ENCODE results near the gene GBX1.

The GBX1 gene

GRCh38 chr7:151128144-151128543 is 39.4 kb downstream of the GBX1 start:
- Histone ChIP-seq H3K36me3 (ENCODE audit: insufficient read depth, low read length) (peaks cover 41% of the 10 kb centered on the region; the same call in 1 of the 2 replicates), H3K79me2 (ENCODE audit: insufficient read depth, low read length) (no peaks in the 10 kb centered on the region), H3K4me2 (ENCODE audit: low read depth, low read length, poor library complexity, severe bottlenecking) (no peak overlapping the region), H3K9me3 (ENCODE audit: insufficient read depth, low read depth, low read length) (no peaks in the 10 kb centered on the region), H4K20me1 (ENCODE audit: insufficient read depth, low read length, poor library complexity, severe bottlenecking) (no peaks in the 10 kb centered on the region), H3K27me3 (ENCODE audit: insufficient read depth, low read length, poor library complexity, severe bottlenecking) (no peaks in the 10 kb centered on the region), H2AFZ (ENCODE audit: low read length) (no peak overlapping the region), H3K9me2 (replicated peaks; ENCODE audit: low read depth, low read length) (no peaks in the 10 kb centered on the region), H3K4me1 (ENCODE audit: insufficient read depth, low read length, poor library complexity, severe bottlenecking) (no peaks in the 10 kb centered on the region), H3K9ac (ENCODE audit: low read depth, low read length, poor library complexity, severe bottlenecking) (no peak overlapping the region), H3K4me3 (ENCODE audit: low read length, poor library complexity, severe bottlenecking) (no peak overlapping the region), H3F3A (ENCODE audit: low read depth) (no peaks in the 10 kb centered on the region)
- TF ChIP-seq EZH2phosphoT487 (IDR thresholded peaks at IDR 0.05; ENCODE audit: borderline replicate concordance) (no peak), CTCF (conservative IDR thresholded peaks at IDR 0.05; ENCODE audit: low read length) (no peak)

GRCh38 chr7:151126491-151127137 is 40.9 kb downstream of the GBX1 start:
- peaks cover 26% of the 10 kb centered on the region; the same call in 1 of the 2 replicates for H3K36me3 ChIP-seq (ENCODE audit: insufficient read depth, low read length)
- no peak overlapping the region for H3K4me2 ChIP-seq (ENCODE audit: low read depth, low read length, poor library complexity, severe bottlenecking)
- H3K27me3 ChIP-seq (ENCODE audit: insufficient read depth, low read length, poor library complexity, severe bottlenecking): no peaks in the 10 kb centered on the region

GRCh38 chr7:151125846-151126481 is 41.5 kb downstream of the GBX1 start:
- Histone ChIP-seq H3K4me1 (ENCODE audit: insufficient read depth, low read length, poor library complexity, severe bottlenecking) (no peaks in the 10 kb centered on the region), H3K9me2 (replicated peaks; ENCODE audit: low read depth, low read length) (no peaks in the 10 kb centered on the region), H4K20me1 (ENCODE audit: insufficient read depth, low read length, poor library complexity, severe bottlenecking) (no peaks in the 10 kb centered on the region), H3K9ac (ENCODE audit: low read depth, low read length, poor library complexity, severe bottlenecking) (no peak overlapping the region), H3K4me2 (ENCODE audit: low read depth, low read length, poor library complexity, severe bottlenecking) (no peak overlapping the region), H3K27me3 (ENCODE audit: insufficient read depth, low read length, poor library complexity, severe bottlenecking) (no peaks in the 10 kb centered on the region), H3K4me3 (ENCODE audit: low read length, poor library complexity, severe bottlenecking) (no peak overlapping the region), H2AFZ (ENCODE audit: low read length) (no peak overlapping the region), H3K9me3 (ENCODE audit: insufficient read depth, low read depth, low read length) (no peaks in the 10 kb centered on the region), H3K79me2 (ENCODE audit: insufficient read depth, low read length) (no peaks in the 10 kb centered on the region), H3F3A (ENCODE audit: low read depth) (no peaks in the 10 kb centered on the region), H3K36me3 (ENCODE audit: insufficient read depth, low read length) (peaks cover 25% of the 10 kb centered on the region; the same call in 1 of the 2 replicates)
- TF ChIP-seq EZH2phosphoT487 (IDR thresholded peaks at IDR 0.05; ENCODE audit: borderline replicate concordance): no peak
- no peak for TF ChIP-seq CTCF (conservative IDR thresholded peaks at IDR 0.05; ENCODE audit: low read length)

More at GRCh38 chr7:151126491-151127137, 40.9 kb downstream of the GBX1 start:
- Histone ChIP-seq H3K4me3 (ENCODE audit: low read length, poor library complexity, severe bottlenecking) (no peak overlapping the region), H3K9me3 (ENCODE audit: insufficient read depth, low read depth, low read length) (no peaks in the 10 kb centered on the region), H3F3A (ENCODE audit: low read depth) (no peaks in the 10 kb centered on the region), H3K4me1 (ENCODE audit: insufficient read depth, low read length, poor library complexity, severe bottlenecking) (no peaks in the 10 kb centered on the region), H3K9me2 (replicated peaks; ENCODE audit: low read depth, low read length) (no peaks in the 10 kb centered on the region), H4K20me1 (ENCODE audit: insufficient read depth, low read length, poor library complexity, severe bottlenecking) (no peaks in the 10 kb centered on the region), H2AFZ (ENCODE audit: low read length) (no peak overlapping the region), H3K79me2 (ENCODE audit: insufficient read depth, low read length) (no peaks in the 10 kb centered on the region), H3K9ac (ENCODE audit: low read depth, low read length, poor library complexity, severe bottlenecking) (no peak overlapping the region)
- TF ChIP-seq CTCF (conservative IDR thresholded peaks at IDR 0.05; ENCODE audit: low read length) (no peak), EZH2phosphoT487 (IDR thresholded peaks at IDR 0.05; ENCODE audit: borderline replicate concordance) (no peak)

Measured in Loucy (cell line).